ENCODE data around the gene LBR.
"Not testable (repeated sequence)": the region's sequence is repeated elsewhere in the genome, so short reads cannot be mapped to it uniquely, and the experiment has no call there.

DNA sequence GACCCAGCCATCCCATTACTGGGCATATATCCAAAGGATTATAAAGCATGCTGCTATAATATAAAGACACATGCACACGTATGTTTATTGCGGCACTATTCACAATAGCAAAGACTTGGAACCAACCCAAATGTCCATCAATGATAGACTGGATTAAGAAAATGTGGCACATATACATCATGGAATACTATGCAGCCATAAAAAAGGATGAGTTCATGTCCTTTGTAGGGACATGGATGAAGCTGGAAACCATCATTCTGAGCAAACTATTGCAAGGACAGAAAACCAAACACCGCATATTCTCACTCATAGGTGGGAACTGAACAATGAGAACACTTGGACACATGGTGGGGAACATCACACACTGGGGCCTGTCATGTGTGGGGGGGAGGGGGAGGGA lies 41.0 kb downstream of the LBR start:
- not testable (repeated sequence) for TF ChIP-seq TARDBP, SUZ12 (IDR thresholded peaks at IDR 0.05)

Data from HEK293T (cell line).